Measurements from ENCODE around the gene OR52E1. TPM values are rescaled to one million over a fixed set of nuclear protein-coding genes. Genes with fewer than 3 reads are reported as not detected.

OR52E1 gene
- total RNA-seq, 4 donors from 2014 or later: not detected

DNA sequence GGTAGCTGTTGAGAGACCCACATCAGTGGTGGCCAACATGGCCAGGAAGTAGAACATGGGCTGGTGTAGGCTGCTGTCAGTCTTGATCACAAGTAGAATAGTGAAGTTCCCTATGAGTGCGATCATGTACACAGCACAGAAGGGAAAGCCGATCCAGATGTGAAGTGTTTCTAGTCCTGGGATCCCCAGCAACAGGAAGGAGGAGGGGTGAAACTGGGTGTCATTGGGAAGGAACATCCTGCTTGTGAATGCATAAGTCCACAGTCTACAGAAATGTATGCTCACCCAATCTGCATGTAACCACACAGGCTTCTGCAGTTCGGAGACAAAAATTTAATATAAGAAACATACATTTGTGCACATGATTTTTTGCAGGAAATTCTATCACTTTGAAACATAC lies 10.0 kb upstream of the OR52E1 start, which contains the start of gene OR52E2:
TSS of gene OR52E2 (minus strand) at position 237 of the 400 bp plus-strand sequence. CDS start at position 237, 0 bp downstream.
- Histone ChIP-seq H3K36me3 (no peaks in the 10 kb centered on the region), H3K4me1 (no peaks in the 10 kb centered on the region), H3K4me3 (no peak within 1 kb of the TSS), H3K27ac (no peak within 1 kb of the TSS), H3K9me3 (no peaks in the 10 kb centered on the region), H3K27me3 (no peaks in the 10 kb centered on the region)
- no peak for TF ChIP-seq POLR2A (IDR thresholded peaks at IDR 0.05)
- TF ChIP-seq, protein P1, sequence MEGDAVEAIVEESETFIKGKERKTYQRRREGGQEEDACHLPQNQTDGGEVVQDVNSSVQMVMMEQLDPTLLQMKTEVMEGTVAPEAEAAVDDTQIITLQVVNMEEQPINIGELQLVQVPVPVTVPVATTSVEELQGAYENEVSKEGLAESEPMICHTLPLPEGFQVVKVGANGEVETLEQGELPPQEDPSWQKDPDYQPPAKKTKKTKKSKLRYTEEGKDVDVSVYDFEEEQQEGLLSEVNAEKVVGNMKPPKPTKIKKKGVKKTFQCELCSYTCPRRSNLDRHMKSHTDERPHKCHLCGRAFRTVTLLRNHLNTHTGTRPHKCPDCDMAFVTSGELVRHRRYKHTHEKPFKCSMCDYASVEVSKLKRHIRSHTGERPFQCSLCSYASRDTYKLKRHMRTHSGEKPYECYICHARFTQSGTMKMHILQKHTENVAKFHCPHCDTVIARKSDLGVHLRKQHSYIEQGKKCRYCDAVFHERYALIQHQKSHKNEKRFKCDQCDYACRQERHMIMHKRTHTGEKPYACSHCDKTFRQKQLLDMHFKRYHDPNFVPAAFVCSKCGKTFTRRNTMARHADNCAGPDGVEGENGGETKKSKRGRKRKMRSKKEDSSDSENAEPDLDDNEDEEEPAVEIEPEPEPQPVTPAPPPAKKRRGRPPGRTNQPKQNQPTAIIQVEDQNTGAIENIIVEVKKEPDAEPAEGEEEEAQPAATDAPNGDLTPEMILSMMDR (IDR thresholded peaks at IDR 0.05): no peak
- TF ChIP-seq EP300 (IDR thresholded peaks at IDR 0.05): no peak
- WGBS, 2 donors: 81 to 86% methylated on average over 3 of the region's 3 CpGs
- no peak for DNase-seq (ENCODE audit: low spot score in 2 of 2)

DNA sequence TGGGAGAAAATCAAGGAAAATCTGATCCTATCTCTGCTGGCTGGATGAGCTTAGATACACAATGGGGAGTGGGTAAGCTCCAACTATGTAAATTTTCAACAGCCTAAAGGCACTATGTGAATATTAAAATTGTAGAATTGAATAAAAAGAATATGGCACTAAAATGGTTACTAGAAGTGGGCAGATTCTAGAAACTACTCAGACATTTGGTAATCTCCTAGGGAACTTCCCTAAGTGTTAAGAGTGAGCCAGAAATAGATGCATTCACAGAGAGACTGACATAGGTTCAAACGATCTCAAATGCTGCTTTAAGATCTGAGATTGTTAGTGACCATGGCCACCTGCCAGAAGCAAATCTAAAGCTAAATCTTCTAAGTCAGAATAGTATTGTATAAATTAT lies 4.3 kb upstream of the OR52E1 start:
- H3K36me3 ChIP-seq: no peaks in the 10 kb centered on the region
- WGBS, 2 donors: 0 to 3% methylated on average over 1 of the region's 1 CpG
- H3K4me1 ChIP-seq: no peaks in the 10 kb centered on the region
- no peak overlapping the region for H3K27ac ChIP-seq
- H3K27me3 ChIP-seq: no peaks in the 10 kb centered on the region
- TF ChIP-seq EP300 (IDR thresholded peaks at IDR 0.05) (no peak), POLR2A (IDR thresholded peaks at IDR 0.05) (no peak)
- TF ChIP-seq, protein P1 (IDR thresholded peaks at IDR 0.05): no peak
- H3K4me3 ChIP-seq: no peak overlapping the region
- DNase-seq (ENCODE audit: low spot score in 2 of 2): no peak
- H3K9me3 ChIP-seq: no peaks in the 10 kb centered on the region

DNA sequence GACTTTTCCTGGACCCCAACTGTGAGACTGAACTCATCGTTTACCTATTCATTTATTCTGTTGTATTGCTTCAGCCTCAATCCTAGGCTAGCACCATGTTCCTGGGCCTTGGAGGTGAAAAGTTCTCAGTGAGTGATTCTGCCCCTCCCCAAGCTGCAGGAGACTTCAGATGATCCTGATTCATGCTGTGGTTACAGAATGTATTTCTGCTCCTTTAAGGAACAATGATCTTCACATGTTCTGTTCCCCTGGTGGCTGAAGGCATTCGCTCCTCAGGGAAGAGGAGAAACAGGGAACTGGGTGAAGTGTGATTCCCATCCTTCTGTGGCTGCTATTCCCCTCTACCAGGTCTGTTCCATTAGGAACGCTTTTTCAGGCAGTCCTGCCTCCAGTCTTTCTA lies 2.4 kb downstream of the OR52E1 start:
- Histone ChIP-seq H3K36me3 (no peaks in the 10 kb centered on the region), H3K27ac (no peak overlapping the region), H3K4me1 (no peaks in the 10 kb centered on the region), H3K4me3 (no peak overlapping the region), H3K9me3 (no peaks in the 10 kb centered on the region), H3K27me3 (no peaks in the 10 kb centered on the region)
- WGBS, 2 donors: 66 to 79% methylated on average over 3 of the region's 3 CpGs
- DNase-seq (ENCODE audit: low spot score in 2 of 2): no peak
- no peak for TF ChIP-seq POLR2A (IDR thresholded peaks at IDR 0.05)
- TF ChIP-seq, protein P1 (IDR thresholded peaks at IDR 0.05): no peak
- no peak for TF ChIP-seq EP300 (IDR thresholded peaks at IDR 0.05)

DNA sequence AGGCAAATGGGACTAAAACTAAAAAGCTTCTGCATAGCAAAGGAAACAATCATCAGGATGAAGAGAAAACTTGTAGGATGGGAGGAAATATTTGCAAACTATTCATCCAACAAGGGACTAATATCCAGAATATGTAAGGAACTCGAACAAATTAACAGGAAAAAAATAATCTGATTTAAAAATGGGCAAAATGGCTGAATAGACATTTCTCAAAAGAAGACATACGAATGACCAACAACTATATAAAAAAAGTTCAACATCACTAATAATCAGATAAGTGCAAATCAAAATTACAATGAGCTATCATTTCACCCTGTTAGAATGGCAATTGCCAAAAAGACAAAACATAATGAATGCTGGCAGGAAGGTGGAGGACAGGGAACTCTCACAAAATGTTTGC lies 12.0 kb downstream of the OR52E1 start:
- H3K27ac ChIP-seq: no peak overlapping the region
- no peaks in the 10 kb centered on the region for H3K27me3 ChIP-seq
- H3K36me3 ChIP-seq: no peaks in the 10 kb centered on the region
- H3K9me3 ChIP-seq: no peaks in the 10 kb centered on the region
- no peak for DNase-seq (ENCODE audit: low spot score in 2 of 2)
- no peaks in the 10 kb centered on the region for H3K4me1 ChIP-seq
- no peak overlapping the region for H3K4me3 ChIP-seq
- no peak for TF ChIP-seq EP300 (IDR thresholded peaks at IDR 0.05)
- TF ChIP-seq, protein P1 (IDR thresholded peaks at IDR 0.05): no peak
- no peak for TF ChIP-seq POLR2A (IDR thresholded peaks at IDR 0.05)
- WGBS, 2 donors: 77 to 82% methylated on average over 2 of the region's 2 CpGs

DNA sequence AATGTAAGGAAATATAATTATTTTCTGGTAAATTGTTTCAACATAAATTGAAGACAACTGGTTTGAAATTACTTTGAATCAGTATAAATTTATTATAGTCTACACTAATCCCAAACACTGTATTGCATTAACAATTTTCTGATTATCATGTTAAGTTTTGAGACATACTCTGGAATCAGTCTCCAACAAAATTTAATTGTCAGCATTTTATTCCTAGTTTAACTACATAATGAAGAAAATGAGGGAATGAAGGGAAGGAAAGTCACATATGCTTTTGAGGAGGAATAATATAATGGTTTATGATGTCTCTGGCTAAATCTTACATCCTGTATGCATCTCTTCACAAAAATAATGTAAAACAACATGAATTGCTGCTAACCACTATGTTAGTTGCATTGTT lies 14.2 kb downstream of the OR52E1 start:
- H3K4me3 ChIP-seq: no peak overlapping the region
- H3K27me3 ChIP-seq: no peaks in the 10 kb centered on the region
- TF ChIP-seq EP300 (IDR thresholded peaks at IDR 0.05) (no peak), POLR2A (IDR thresholded peaks at IDR 0.05) (no peak)
- TF ChIP-seq, protein P1 (IDR thresholded peaks at IDR 0.05): no peak
- no peak for DNase-seq (ENCODE audit: low spot score in 2 of 2)
- H3K27ac ChIP-seq: no peak overlapping the region
- H3K9me3 ChIP-seq: no peaks in the 10 kb centered on the region
- H3K36me3 ChIP-seq: no peaks in the 10 kb centered on the region
- no peaks in the 10 kb centered on the region for H3K4me1 ChIP-seq

Measured in tibial nerve (tissue), 4 donors.